OCI-LY3 (cell line): ENCODE results near the gene PTPRM.

Experiments used
- CTCF ChIP-seq: fragments of 200-600, 300-600 bp; sonication (generic); IDR thresholded peaks from 2 replicates; pipeline ENCODE4 v1.5.1; 2014; ENCODE audit warnings: antibody characterized with exemption, low read length, low read depth
- EZH2phosphoT487 ChIP-seq: fragments of 200-600 bp; shearing (Covaris generic); IDR thresholded peaks from 2 replicates; pipeline ENCODE4 v1.6.1; 2018; ENCODE audit warnings: antibody characterized with exemption, mixed run types, low read depth

- TF ChIP-seq CTCF = no peak
- TF ChIP-seq EZH2phosphoT487 = no peak
Measured at GRCh38 chr18:7520200-7520785, 46.8 kb upstream of the PTPRM start.
